NCI-H187 (cell line): ENCODE results near the gene METTL23.
"Not testable (repeated sequence)": the region's sequence is repeated elsewhere in the genome, so short reads cannot be mapped to it uniquely, and the experiment has no call there.

Source experiments
- DNase-seq, 2 experiments: peaks; one replicate each; lab custom pipeline; 2025; lab: John Stamatoyannopoulos, UW

Gene METTL23

DNA sequence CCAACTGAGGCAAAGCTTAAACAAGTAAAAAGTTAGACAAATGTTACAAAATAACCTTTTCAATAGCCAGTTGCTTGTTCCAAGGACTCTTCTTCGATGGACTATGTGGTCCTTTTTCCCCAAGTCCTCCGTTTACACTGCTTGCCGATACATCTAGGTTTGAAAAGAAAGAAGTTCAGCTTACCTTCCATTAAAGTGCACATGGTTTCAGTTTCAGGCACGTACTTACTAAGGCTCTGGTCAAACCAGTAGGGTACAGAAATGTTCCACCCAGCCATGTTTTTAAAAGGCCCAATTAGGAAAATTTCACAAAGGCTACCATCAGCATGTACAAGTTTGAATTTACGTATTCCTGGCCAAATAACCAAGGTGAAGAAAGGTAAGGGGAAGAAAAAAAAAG lies 8.4 kb downstream of the METTL23 start:
- DNase-seq: no peak

DNA sequence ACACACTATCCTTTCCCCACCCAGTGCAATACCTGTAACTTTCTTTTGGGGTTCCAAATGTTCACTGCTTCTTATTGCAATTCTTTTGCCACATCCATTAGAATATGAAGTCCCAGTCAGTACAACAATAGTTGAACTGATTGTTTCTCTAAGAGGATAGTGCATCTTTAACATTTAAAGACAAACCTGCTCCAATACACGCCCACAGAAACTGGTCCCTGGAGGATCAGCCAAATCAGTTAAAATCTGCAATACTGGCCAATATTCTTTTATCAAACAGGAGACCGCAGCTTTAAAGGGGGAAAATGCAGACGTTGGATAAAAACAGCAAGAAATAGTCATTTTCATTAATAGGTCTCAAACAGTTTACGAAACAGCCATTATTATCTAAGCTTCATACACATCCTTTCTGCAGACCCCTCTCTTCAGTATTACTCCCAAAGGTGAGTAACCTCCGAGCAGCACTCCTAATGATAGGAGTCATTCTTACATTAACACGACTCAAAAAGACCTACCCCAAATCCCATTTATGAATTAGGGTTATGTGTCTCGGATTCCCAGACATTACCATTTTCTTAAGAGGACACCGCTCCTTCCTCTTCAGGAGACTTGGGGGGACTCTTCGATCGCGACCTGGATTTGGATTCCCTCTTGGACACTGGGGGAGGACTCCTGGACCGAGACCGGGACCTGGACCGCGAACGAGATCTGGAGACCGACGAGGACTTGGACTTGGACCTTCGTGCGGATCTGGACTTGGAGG lies 9.1 kb downstream of the METTL23 start:
- DNase-seq: no peak

DNA sequence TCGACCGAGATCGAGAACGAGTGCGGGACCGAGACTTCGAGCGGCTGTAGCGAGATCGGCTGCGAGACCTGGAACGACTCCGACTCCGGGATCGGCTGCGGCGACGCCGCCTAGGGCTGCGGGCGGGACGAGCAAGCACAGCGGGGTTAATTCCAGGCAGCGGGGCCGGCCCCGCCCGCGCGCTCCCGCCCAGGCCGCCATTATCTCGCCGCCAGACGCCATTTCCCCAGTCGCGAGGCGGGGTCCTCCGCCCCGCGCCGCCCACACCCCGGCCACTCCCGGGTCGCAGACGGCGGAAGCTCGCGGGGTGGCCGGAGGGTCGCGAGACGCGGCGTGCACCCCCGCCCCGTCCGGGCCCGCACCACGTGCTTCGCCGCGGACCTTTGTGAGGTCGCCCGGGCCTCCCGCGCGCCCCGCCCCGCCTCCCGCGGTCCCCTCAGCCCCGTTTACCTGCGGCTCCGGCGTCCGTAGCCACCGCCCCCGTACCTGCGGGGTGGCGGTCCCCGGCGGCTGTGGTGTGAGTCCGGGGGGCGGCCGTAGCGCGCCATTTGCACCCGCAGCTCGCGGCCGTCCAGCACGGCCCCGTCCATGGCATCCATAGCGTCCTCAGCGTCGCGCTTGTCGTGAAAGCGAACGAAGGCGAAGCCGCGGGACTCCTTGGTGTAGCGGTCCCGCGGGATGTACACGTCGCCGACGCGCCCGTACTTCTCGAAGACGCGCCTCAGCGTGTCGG lies 9.9 kb downstream of the METTL23 start:
- peak in 1 of 2 experiments; percentile 16 for DNase-seq

DNA sequence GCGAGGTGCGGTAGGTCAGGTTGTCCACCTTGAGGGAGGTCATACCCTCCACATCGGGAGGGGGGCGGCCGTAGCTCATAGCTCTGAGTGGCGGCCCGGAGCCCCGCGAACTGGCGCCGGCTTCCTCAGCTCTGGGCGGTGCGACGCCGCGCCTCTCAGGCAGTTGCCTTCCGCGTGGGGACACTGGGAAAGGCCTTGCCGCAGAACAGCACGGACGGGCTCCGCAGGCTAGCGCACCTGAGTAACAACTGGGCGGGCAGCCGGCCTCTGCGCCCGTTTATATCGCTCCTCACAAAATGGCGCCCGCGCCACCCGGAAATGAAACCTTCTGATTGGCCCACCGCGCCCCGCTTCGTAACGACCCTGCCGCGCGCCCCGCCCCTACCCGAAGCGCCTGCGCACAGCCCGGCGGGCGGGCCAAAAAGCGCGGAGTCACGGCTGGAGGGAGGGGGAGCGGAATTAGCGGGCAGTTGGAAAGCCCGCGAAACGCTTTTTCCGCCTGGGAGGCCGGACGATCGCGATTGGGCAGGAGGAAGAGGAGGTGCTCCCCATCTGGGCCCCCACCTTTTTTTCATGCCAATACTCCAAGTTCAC lies 10.5 kb downstream of the METTL23 start, which contains the start of gene SRSF2:
Gene SRSF2 (minus strand): TSS at position 250 of the 594 bp plus-strand sequence. CDS start 171 bp downstream, at position 79.
- DNase-seq: peak; percentile 95 to 96

DNA sequence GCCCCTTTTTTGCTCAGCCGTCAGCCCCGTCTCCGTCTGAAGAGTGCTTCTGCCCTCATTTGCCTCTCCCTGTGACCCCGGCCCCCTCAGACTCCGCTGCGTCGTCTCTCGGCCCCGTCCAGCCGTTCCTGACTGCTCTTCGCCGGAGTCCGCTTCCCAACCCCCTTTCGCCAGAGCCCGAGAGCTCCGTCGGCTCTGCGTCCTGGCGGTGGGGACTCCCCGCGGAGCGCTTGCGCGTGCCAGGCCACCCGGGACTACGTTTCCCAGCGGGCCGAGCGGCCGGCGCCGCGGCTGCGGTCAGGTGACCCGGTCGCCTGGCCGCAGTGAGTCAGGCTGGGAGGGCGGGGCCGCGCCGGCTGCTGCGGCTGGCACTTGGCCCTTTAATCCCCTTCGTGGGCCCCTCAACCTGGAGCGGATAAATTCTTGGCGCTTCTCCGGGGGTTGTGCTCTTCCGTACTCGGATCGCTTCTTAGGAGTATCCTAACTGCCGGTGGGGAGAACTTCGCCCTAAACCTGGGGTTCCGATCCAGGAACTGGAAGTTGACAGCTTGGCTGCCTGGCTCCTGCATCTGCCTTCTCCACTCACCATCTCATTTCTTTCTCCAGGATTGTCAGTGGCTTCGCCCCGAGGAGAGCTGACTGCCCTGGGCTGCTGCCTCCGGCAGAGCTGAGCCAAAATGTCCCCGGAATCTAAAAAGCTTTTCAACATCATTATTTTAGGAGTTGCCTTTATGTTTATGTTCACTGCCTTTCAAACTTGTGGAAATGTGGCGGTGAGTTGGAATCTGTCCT lies 11.2 kb downstream of the METTL23 start, which contains the start of gene MFSD11:
Gene MFSD11 (plus strand): TSS at position 444 of the 792 bp plus-strand sequence. CDS start 234 bp downstream, at position 678.
- DNase-seq: peak; percentile 88 to 93

DNA sequence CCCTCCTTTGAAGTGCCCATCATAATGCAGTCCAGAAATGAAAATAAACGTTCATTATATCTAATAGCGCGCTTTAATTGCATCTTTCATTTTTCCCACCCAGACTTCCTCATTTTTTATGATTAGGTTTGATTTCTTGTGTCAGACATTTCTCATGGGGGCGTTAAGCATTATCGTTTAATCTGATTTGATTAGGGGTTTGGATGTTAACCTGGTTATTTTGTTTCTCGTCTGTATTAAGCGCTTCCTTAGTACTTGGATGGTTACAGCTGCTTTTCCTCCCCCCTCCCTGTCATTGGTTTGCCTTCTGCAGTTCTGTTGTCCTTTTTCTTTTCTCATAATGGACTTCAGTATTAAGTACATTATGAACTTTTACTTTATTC lies 11.8 kb downstream of the METTL23 start:
- DNase-seq: no peak

DNA sequence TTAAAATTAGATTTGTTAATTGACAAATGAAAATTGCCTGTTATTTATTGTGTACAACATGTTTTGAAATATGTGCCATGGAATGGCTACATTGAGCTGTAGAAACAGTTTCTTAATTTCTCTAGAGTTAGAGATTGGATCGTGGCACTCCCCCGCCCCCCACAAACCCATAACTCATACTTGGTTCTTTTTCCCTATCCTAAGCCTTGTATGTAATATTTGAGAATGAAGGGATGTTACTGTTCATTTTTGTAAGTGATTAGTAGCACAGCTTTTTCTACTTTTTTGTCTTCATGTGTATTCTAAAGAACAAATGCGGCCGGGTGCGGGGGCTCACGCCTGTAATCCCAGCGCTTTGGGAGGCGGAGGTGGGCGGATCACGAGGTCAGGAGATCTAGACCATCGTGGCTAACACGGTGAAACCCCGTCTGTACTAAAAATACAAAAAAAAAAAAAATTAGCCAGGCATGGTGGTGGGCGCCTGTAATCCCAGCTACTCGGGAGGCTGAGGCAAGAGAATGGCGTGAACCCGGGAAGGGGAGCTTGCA lies 13.0 kb downstream of the METTL23 start:
- DNase-seq: not testable (repeated sequence)

DNA sequence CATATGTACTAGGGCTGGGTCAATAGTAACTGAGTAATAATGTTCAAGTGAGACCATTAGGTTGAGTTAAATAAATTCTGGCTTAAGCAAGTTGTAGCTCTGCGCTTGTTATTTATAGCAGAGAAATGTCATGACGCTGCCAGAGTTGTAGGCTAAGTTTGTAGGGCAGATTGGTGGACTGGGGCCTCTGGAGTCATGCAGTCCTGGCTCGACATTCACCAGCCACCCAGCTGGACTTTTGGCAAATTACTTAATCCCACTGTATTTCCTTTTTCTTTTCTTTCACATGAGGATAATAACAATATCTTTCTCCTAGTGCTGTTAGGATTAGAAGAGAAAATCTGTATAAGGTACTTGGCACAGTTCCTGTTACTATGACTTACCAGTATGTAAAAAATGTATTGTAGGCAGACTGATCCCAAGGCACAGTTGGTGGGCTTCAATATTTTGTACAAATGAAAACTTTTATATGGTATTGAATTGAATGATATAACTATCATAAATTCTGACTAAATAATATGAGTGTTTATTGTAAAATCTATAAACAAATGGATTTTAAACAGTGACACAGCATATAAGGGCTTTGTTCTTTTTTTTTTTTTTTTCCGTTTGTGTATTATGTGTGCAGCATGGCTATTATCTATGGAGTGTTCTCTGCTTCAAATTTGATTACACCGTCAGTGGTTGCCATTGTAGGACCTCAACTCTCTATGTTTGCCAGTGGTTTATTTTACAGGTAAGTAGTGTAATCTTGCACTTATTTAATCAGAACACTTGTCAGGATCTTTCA lies 13.9 kb downstream of the METTL23 start:
- no peak for DNase-seq

DNA sequence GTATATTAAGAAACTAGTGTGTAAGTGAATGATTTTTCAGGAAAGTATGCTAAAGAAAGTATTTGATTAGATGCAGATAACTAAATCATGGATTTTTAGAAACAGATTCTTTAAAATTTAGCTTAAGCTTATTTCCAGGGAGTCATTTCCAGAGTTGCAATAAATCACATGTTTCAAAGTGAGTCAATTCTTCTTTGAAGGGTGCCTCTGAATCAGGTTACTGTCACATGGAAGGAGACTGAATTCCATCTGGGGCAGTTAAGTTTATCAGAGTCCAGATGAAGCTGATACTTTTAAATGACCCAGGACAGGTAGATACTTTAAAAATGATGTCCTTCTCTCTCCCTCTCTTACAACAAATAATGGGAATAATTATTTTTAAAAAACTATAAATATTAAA lies 16.3 kb downstream of the METTL23 start:
- no peak for DNase-seq

DNA sequence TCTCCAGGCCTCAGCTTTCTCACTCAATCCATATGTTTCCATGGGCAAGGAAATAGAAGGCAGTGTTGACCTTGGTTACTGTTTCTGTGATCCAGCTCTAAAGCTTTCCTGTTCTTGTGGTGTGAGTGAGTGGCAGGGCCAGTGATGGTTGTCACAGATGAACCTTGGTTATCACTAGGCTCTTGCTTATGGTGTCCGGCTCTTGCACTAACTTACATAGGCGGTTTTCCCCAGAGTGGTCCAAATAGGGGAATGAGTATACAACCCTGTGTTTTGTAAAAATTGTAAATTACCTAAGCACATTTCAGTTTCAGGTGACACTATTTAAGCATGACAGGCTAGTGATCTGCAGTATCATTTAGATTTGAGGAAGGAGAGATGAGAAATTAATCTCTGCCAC lies 18.1 kb downstream of the METTL23 start:
- no peak for DNase-seq

DNA sequence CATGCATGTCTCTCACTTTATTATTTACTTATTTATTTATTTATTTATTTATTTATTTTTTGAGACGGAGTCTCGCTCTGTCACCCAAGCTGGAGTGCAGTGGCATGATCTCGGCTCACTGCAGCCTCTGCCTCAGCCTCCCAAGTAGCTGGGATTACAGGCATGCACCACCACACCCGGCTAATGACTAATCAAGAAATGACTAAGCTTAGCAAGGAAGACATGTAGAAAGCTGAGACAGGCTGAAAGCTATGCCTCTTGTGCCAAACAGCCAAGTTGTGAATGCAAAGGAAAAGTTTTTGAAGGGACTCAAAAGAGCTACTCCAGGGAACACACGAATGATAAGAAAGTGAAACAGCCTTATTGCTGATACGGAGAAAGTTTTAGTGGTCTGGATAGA lies 19.1 kb downstream of the METTL23 start:
- DNase-seq: not testable (repeated sequence)

DNA sequence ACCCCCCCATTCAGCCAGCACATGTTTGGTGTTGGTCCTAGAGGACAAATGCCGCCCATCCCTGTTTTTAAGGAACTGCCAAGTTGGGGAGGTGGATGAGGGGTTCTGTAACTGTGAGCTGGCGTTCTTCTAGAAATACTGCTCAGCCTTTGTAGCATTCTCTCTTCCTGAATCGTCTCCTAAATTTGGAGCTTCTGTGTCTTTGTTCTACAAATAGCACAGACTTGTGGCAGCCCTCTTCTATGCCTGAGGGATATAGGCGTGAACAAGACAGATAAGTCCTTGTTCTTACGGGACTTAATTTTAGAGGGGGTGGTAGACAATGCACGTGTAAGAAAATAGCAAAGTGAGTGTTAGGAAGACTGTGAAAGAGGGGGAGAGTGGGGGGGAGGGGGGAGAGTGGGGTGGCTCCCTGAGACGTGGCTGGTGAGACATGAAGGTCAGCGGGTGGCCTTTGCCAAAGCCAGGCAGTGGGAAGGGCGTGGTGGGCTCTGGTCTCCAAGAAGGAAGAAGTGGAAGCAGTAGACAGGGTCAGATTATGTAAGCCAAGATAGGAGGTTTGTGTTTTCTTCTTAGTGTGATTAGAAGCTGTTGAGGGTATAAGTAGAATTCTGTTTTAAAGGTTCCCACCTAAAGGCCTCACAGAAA lies 21.2 kb downstream of the METTL23 start:
- DNase-seq: no peak

DNA sequence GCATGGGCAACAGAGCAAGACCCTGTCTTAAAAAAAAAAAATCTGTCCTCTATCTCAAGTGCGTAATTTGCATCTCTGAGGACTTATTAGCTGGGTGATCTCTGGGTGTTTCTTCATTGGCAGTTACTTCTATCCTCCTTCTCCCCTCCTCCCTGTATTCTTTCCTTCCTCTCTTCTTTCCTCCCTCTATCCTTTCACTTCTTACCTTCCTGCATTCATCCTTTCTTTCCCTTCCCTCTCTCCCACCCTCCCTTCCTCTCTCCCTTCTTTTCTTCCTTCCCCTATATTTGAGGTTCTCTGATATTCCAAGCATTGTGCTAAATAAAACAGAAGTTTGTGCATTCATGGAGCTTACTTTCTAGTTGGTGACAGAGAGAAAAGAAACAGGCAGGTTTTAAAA lies 22.0 kb downstream of the METTL23 start:
- DNase-seq: no peak

DNA sequence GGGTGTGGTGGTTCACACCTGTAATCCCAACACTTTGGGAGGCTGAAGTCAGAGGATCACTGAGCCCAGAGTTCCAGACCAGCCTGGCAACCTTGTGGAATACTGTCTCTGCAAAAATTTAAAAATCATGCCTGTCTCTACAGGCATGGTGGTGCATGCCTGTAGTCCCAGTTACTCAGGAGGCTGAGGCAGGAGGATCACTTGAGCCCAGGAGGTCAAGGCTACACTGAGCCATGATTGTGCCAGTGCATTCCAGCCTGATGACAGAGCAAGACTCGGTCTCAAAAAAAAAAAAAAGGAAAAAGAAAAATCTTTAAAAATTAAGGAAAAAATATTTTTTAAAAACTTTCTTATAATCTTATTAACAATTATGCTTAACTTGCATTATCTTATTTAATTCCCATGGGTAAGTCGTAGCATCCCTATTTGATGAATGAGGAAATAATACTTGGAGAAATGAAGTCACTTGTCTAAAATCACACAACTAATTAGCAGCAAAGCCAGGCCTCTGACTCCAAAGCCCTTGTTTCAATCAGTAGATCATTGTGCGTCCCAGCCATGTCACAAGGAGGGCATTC lies 24.9 kb downstream of the METTL23 start:
- no peak for DNase-seq

DNA sequence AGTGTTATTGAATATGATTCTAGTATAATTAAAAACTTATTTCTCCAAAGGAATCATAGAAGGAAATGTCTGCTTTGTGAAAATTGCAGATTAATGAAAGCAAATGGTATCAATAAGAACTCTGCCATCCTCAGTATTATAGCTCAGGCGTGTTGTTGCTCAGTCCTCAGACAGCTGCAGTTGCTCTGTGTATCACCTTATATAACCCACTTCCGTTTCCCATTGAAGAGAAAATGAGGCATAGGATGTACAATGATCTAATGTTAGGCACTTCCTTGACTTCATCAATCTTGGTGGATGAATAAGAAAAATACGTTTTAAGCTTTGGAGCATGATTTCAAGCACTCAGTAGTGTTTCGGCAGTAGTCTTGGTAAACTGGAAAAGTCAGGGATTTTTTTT lies 25.4 kb downstream of the METTL23 start:
- DNase-seq: no peak

DNA sequence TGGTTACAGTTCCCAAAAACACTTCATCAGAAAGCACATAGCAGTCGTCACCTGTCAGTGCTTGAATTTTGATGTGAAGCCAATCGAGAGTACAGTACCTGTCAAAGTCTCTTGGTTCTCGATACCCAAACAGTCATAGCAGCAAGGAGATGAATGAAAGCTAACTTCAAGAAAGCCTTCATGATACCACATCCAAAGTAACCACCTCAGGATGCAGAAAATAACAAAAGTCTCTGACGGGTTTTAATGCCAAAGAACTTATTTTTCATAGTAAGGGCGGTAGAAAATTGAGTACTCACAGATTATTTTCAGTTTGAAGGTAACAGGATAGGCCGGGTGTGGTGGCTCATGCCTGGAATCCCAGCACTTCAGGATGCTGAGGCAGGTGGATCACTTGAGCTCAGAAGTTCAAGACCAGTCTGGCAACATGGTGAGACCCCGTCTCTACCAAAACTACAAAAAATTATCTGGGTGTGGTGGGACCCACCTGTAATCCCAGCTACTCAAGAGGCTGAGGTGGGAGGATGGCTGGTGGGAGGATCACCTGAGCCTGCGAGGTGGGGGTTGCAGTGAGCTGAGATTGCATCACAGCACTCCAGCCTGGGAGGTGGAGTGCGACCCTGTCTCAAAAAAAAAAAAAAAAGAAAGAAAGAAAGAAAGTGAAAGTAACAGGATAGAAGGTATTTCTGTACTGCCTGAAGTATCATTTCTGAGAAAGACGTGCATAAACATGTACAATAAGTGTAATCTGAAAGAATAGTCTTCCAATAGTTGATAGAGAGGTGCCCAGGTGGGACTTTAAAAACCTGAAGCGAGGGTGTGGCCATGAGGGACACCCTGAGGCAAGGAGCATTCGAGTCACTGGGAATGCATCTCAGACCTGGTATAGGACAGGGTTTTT lies 26.7 kb downstream of the METTL23 start:
- DNase-seq: no peak

DNA sequence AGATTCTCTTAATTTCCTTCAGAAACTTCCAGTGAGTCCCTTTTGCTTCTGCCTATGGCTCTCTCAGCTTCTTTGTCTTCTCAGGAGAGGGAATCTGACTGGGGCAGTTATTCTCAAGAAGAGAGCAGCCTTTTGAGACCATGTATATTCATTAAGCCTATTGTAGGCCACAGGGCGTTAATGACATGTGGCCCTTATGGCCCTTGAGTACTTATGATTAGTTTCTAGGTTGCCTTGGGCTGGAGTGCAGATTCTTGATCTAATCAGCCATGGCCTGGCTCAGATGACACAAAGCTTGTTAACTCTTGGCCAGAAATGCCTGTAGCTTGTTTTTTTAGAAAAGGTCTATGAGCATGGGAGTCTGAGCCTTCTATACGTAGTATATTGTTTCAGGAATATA lies 28.6 kb downstream of the METTL23 start:
- DNase-seq: no peak

DNA sequence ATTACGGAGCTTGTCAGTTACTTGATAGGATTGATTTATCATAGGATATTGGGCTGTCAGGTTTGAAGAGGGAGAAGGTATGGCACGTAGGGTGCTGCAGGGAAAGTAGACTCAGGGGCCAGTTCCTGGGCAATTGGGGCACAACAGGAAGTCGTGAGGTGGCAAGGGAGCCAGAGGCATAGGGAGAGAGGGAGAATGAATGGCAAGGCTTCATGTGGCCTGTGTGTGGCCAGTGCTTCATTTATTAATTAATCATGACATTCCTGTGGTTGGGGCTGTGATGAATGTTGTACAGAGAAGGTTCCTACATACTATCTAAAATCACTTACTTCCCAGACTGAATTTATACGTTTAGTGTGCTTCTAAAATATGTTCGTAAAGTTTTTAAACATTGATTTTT lies 30.6 kb downstream of the METTL23 start:
- no peak for DNase-seq

DNA sequence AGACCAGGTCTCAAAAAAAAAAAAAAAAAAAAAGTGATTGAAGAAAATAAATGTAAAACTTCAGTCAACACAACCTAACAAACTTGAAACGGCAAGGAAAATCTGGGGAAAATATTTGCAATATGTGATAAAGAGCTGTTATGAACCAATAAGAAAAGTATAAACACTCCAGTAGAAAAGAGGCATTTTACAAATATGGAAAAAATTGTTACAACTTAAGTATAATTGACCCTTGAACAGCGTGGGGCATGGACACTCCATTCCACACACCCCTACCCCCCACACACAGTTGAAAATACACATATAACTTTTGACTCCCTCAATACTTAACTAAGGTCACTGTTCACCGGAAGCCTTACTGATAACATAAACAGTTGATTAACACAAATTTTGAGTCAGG lies 31.9 kb downstream of the METTL23 start:
- no peak for DNase-seq
